Thyroid gland (tissue), 4 donors: ENCODE results near the gene WDCP.

Source experiments
- POLR2A ChIP-seq, 2 donors: fragments of 450-650 bp; IDR thresholded peaks; one replicate each; pipeline ENCODE4 v1.6.1; 2017; ENCODE audit warnings: antibody characterized with exemption in 2 of 2, mild to moderate bottlenecking in 2 of 2, moderate library complexity in 1 of 2
- TF ChIP-seq, protein P1 (sequence below), 6 experiments: fragments of 200-600 bp in 3 of 6; fragments of 450-650 bp in 3 of 6; sonication (generic) in 3 of 6; IDR thresholded peaks; one replicate each; pipeline ENCODE4 v1.5.1; 2016 to 2019; ENCODE audit warnings: antibody characterized with exemption in 6 of 6, mild to moderate bottlenecking in 2 of 6, inconsistent platforms in 1 of 6, moderate library complexity in 1 of 6

DNA sequence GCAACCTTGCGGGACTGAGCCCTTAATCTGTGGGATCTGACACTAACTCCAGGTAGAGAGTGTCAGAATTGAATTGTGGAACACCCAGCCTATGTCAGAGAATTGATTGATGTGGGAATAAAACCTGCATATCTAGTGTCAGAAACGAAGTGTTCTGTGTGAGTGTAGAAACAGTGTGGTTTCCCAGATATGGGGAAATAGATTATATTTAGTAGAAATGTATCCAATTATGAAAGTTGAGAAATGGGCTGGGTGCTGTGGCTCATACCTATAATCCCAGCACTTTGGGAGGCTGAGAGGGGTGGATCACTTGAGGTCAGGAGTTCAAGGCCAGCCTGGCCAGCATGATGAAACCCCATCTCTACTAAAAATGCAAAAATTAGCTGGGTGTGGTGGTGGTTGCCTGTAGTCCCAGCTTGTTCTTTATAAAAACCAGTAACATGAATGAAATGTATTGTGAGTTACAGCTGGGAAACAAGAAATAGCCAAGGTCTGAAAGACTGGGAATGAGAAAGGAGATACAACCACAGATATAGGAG lies 41.7 kb upstream of the WDCP start:
- TF ChIP-seq, protein P1, sequence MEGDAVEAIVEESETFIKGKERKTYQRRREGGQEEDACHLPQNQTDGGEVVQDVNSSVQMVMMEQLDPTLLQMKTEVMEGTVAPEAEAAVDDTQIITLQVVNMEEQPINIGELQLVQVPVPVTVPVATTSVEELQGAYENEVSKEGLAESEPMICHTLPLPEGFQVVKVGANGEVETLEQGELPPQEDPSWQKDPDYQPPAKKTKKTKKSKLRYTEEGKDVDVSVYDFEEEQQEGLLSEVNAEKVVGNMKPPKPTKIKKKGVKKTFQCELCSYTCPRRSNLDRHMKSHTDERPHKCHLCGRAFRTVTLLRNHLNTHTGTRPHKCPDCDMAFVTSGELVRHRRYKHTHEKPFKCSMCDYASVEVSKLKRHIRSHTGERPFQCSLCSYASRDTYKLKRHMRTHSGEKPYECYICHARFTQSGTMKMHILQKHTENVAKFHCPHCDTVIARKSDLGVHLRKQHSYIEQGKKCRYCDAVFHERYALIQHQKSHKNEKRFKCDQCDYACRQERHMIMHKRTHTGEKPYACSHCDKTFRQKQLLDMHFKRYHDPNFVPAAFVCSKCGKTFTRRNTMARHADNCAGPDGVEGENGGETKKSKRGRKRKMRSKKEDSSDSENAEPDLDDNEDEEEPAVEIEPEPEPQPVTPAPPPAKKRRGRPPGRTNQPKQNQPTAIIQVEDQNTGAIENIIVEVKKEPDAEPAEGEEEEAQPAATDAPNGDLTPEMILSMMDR (IDR thresholded peaks at IDR 0.05): no peak
- no peak for TF ChIP-seq POLR2A (IDR thresholded peaks at IDR 0.05)
